Activated T-cell treated with anti-CD3 and anti-CD28 coated beads, Interleukin-2, amount 50 U/mL, for 4 hours (primary cell): ENCODE measurements around the gene SNX21. TPM values are rescaled to one million over a fixed set of nuclear protein-coding genes. Genes with fewer than 3 reads are reported as not detected.
A peak's percentile ranks its signal among the peaks of the same experiment; 100 is the strongest.

Source experiments
- ATAC-seq, 2 donors: fragments of 200-7000 bp; cut with Tn5 transposase; one replicate each; pipeline ENCODE4 v1.10.0; 2021
- DNase-seq: peaks from one replicate; pipeline ENCODE4 v3.0.0-alpha.2; 2020
- H3K27me3 Mint-ChIP-seq: one replicate; pipeline ENCODE4 v1.8.0; 2021; ENCODE audit warnings: low read depth, mixed read lengths
- H3K36me3 Mint-ChIP-seq: one replicate; pipeline ENCODE4 v1.8.0; 2022; ENCODE audit warnings: mixed read lengths; ENCODE audit not compliant: insufficient read depth
- H3K4me1 Mint-ChIP-seq: one replicate; pipeline ENCODE4 v1.8.0; 2021; ENCODE audit warnings: low read depth, mixed read lengths
- H3K4me3 Mint-ChIP-seq: one replicate; pipeline ENCODE4 v1.8.0; 2021; ENCODE audit warnings: mild to moderate bottlenecking, moderate library complexity, mixed read lengths
- H3K9me3 Mint-ChIP-seq: one replicate; pipeline ENCODE4 v1.8.0; 2021; ENCODE audit warnings: mixed read lengths
- total RNA-seq, 3 donors: library from RNA; stranded (reverse); gene quantifications; one replicate each; pipeline ENCODE4 v1.2.1, GENCODE V29; 2021

Gene SNX21
- total RNA-seq, 3 donors from 2014 or later = 0.83 to 0.98 (median 0.87) TPM

- no peaks in the 10 kb centered on the region for H3K36me3 Mint-ChIP-seq
- H3K27me3 Mint-ChIP-seq = no peaks in the 10 kb centered on the region
- ATAC-seq (peak; percentile 79 to 81), DNase-seq (peak; percentile 48)
- H3K4me1 Mint-ChIP-seq = peaks cover 6% of the 10 kb centered on the region
- peak overlapping the region; percentile 80 for H3K4me3 Mint-ChIP-seq
- no peaks in the 10 kb centered on the region for H3K9me3 Mint-ChIP-seq
These were observed 541 bp downstream of the SNX21 start for GRCh38 chr20:45833883-45834796.

DNA sequence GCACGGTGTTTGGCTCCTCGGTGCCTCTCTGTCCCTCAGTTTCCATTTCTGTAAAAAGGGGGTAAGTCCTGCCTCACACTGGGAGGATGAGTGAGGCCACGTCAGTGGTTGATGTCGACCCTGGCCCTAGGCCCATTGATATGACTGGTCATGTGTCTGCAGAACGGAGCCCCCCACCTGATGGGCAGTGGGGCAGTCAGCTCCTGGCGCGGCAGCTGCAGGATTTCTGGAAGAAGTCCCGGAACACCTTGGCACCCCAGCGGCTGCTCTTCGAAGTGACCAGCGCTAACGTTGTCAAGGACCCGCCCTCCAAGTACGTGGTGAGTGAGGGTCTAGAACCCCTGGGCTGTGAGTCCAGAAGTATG lies 1.2 kb downstream of the SNX21 start:
- Mint-ChIP-seq H3K4me1 (peaks cover 6% of the 10 kb centered on the region), H3K27me3 (no peaks in the 10 kb centered on the region), H3K9me3 (no peaks in the 10 kb centered on the region), H3K4me3 (peak overlapping the region; percentile 57), H3K36me3 (no peaks in the 10 kb centered on the region)
- no peak for ATAC-seq
- no peak for DNase-seq

GRCh38 chr20:45835329-45835765 lies 1.7 kb downstream of the SNX21 start:
- Mint-ChIP-seq H3K4me3 (no peak overlapping the region), H3K36me3 (no peaks in the 10 kb centered on the region), H3K4me1 (peaks cover 6% of the 10 kb centered on the region), H3K9me3 (no peaks in the 10 kb centered on the region), H3K27me3 (no peaks in the 10 kb centered on the region)
- DNase-seq (no peak), ATAC-seq (no peak)

GRCh38 chr20:45835825-45836224 lies 2.2 kb downstream of the SNX21 start:
- ATAC-seq = no peak
- H3K9me3 Mint-ChIP-seq = no peaks in the 10 kb centered on the region
- no peaks in the 10 kb centered on the region for H3K36me3 Mint-ChIP-seq
- DNase-seq = no peak
- H3K4me1 Mint-ChIP-seq = peaks cover 6% of the 10 kb centered on the region
- no peak overlapping the region for H3K4me3 Mint-ChIP-seq
- no peaks in the 10 kb centered on the region for H3K27me3 Mint-ChIP-seq

DNA sequence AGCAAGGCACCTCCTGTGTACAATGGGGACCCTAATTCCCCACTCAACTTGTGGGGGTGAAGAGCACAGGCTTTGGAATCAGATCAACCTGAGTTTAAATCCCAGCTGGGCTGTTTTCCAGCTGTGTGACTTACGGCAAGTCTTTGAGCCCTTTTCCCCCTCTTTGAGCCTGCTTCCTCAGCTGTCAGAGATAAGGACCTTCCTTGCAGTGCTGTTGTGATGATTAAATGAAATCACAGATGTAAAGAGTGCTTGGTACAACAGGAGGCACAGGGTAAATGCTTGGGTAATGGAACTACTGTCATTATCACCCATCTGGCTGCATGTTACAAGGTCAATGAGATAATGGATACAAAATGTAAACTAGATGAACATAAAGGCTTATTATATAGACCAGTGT lies 3.2 kb downstream of the SNX21 start:
- Mint-ChIP-seq H3K36me3 (no peaks in the 10 kb centered on the region), H3K4me1 (peaks cover 6% of the 10 kb centered on the region), H3K27me3 (no peaks in the 10 kb centered on the region), H3K4me3 (no peak overlapping the region), H3K9me3 (no peaks in the 10 kb centered on the region)
- no peak for ATAC-seq
- no peak for DNase-seq

DNA sequence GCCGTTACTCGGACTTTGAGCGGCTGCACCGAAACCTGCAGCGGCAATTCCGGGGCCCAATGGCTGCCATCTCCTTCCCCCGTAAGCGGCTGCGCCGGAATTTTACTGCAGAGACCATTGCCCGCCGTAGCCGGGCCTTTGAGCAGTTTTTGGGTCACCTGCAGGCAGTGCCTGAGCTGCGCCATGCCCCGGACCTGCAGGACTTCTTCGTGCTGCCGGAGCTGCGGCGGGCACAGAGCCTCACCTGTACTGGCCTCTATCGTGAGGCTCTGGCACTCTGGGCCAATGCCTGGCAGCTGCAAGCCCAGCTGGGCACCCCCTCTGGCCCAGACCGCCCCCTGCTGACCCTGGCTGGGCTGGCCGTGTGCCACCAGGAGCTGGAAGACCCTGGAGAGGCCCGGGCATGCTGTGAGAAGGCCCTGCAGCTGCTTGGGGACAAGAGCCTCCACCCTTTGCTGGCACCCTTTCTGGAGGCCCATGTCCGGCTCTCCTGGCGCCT lies 7.2 kb downstream of the SNX21 start:
- no peak for ATAC-seq

DNA sequence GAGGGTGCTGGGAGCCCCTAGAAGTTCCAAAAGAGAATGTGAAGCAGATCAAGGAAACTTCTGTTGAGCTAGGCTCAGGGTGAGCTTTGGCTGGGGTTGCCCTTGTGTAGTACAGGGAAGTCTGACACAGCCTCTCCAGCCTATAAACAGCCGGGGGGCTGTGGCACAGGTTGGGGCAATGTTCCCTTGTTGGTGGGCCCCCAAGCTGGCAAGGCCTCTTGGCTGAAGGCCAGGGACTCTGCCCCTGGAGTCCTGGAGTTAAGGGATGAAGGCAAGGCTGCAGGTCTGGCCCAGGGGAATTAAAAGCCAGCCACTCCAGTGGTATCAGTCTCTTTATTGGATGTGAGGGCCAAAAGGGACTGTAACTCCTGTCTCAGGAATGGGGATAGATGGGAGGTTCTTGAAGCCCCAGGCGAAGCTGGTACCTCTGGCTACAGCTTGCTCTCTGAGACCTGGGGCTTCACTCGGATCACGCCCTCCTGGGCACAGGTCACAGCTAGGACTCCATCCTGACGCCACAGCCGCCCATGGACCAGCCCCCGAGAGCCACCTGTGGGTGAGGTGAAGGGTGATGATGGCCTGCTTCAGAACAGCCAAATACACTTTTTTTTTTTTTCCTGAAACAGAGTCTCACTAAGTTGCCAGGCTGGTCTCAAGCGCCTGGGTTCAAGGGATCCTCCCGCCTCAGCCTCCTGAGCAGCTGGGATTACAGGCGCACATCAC lies 8.0 kb downstream of the SNX21 start:
- Mint-ChIP-seq H3K27me3 (no peaks in the 10 kb centered on the region), H3K4me3 (no peak overlapping the region), H3K9me3 (no peaks in the 10 kb centered on the region), H3K4me1 (peaks cover 3% of the 10 kb centered on the region), H3K36me3 (peaks cover 16% of the 10 kb centered on the region)
- ATAC-seq (no peak), DNase-seq (no peak)

More for the DNA sequence above, 7.2 kb downstream of the SNX21 start:
- peaks cover 3% of the 10 kb centered on the region for H3K4me1 Mint-ChIP-seq
- no peak overlapping the region for H3K4me3 Mint-ChIP-seq
- peaks cover 9% of the 10 kb centered on the region for H3K36me3 Mint-ChIP-seq
- H3K27me3 Mint-ChIP-seq = no peaks in the 10 kb centered on the region
- no peaks in the 10 kb centered on the region for H3K9me3 Mint-ChIP-seq
- no peak for DNase-seq

DNA sequence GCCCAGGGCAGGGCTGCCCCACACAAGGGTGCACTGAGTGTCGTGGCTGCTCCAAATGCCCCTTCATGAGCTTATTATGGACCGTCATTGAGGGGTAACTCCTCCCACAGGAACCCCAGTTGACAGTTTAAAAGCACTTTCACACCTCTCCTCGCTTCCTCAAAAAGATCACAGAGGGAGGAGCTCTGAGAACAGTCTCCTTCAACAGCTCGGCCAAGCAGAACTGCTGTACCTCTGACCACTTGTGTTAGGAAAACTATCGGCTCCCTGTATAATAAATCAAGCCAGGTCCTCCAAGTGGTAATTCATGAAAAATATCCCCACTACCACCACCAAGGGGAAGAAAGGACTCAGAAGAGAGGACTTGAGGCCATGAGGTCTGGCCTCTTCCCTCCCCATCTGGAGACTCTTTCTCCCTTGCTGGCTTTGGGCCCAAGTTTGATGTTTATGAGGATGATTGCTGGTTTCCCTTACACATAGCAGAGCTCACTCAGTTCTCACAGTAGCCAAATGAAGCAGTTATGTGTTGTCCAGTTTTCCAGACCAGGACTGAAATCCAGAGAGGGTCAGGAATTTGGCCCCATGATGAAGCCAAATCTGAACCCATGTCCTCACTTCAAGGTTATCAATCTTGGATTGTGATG lies 8.7 kb downstream of the SNX21 start:
- peaks cover 3% of the 10 kb centered on the region for H3K4me1 Mint-ChIP-seq
- H3K36me3 Mint-ChIP-seq = peaks cover 16% of the 10 kb centered on the region
- ATAC-seq = no peak
- no peaks in the 10 kb centered on the region for H3K9me3 Mint-ChIP-seq
- no peaks in the 10 kb centered on the region for H3K27me3 Mint-ChIP-seq
- no peak overlapping the region for H3K4me3 Mint-ChIP-seq
- DNase-seq = no peak

- no peak for ATAC-seq
- H3K4me1 Mint-ChIP-seq = peaks cover 3% of the 10 kb centered on the region
- H3K36me3 Mint-ChIP-seq = peaks cover 16% of the 10 kb centered on the region
- DNase-seq = no peak
- no peaks in the 10 kb centered on the region for H3K9me3 Mint-ChIP-seq
- no peaks in the 10 kb centered on the region for H3K27me3 Mint-ChIP-seq
- H3K4me3 Mint-ChIP-seq = no peak overlapping the region
These were observed 9.9 kb downstream of the SNX21 start for GRCh38 chr20:45843506-45843905.

DNA sequence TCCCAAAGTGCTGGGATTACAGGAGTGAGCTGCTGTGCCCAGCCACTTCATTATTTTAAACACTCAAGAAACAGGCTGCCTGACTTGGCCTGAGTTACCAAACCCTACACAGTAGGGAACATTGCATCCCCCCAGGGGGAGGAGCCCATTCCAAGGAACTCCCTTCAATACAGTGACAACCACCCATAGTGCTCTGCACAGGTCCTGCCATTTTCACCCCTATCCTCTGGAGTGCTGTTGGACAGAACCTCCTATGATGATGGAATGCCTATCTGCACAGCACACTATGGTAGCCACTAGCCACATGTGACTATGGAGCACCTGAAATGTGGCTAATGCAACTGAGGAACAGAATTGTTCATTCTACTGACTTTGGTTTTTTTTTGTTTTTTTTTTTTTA lies 11.9 kb downstream of the SNX21 start:
- peaks cover 3% of the 10 kb centered on the region for H3K4me1 Mint-ChIP-seq
- peaks cover 25% of the 10 kb centered on the region for H3K36me3 Mint-ChIP-seq
- DNase-seq = no peak
- ATAC-seq = no peak
- no peaks in the 10 kb centered on the region for H3K9me3 Mint-ChIP-seq
- no peaks in the 10 kb centered on the region for H3K27me3 Mint-ChIP-seq
- no peak overlapping the region for H3K4me3 Mint-ChIP-seq

- Mint-ChIP-seq H3K4me3 (no peak overlapping the region), H3K27me3 (no peaks in the 10 kb centered on the region), H3K36me3 (peaks cover 24% of the 10 kb centered on the region), H3K4me1 (peaks cover 2% of the 10 kb centered on the region), H3K9me3 (no peaks in the 10 kb centered on the region)
- DNase-seq (no peak), ATAC-seq (no peak)
These were observed 14.8 kb downstream of the SNX21 start for GRCh38 chr20:45848421-45848820.

DNA sequence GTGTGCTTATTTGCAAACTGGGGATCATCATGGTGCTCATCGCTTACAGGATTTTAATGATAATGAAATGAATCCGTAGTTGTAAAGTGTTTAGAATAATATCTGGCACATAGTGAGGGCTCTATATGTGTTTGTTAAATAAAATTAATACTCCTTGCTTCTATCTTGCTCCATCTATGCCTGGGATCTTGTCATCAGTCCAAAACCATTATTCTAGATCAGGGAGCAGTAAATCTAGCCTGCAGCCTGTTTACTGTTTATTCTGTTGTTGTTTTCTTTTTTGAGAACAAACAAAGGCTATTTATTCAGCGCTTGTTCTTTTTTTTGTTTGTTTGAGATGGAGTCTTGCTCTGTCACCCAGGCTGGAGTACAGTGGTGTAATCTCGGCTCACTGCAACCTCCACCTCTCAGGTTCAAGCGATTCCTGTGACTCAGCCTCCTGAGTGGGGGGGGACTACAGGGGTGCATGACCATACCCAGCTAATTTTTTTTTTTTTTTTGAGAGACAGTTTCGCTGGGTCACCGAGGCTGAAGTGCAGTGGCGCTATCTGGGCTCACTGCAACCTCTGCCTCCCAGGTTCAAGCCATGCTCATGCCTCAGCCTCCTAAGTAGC lies 15.5 kb downstream of the SNX21 start:
- DNase-seq = no peak
- H3K9me3 Mint-ChIP-seq = no peaks in the 10 kb centered on the region
- peaks cover 2% of the 10 kb centered on the region for H3K4me1 Mint-ChIP-seq
- no peak overlapping the region for H3K4me3 Mint-ChIP-seq
- ATAC-seq = no peak
- H3K36me3 Mint-ChIP-seq = peaks cover 27% of the 10 kb centered on the region
- H3K27me3 Mint-ChIP-seq = no peaks in the 10 kb centered on the region

- peaks cover 27% of the 10 kb centered on the region for H3K36me3 Mint-ChIP-seq
- H3K4me3 Mint-ChIP-seq = no peak overlapping the region
- no peaks in the 10 kb centered on the region for H3K9me3 Mint-ChIP-seq
- no peaks in the 10 kb centered on the region for H3K27me3 Mint-ChIP-seq
- ATAC-seq (no peak), DNase-seq (no peak)
- peaks cover 11% of the 10 kb centered on the region for H3K4me1 Mint-ChIP-seq
These were observed 16.6 kb downstream of the SNX21 start for GRCh38 chr20:45850238-45850637.

DNA sequence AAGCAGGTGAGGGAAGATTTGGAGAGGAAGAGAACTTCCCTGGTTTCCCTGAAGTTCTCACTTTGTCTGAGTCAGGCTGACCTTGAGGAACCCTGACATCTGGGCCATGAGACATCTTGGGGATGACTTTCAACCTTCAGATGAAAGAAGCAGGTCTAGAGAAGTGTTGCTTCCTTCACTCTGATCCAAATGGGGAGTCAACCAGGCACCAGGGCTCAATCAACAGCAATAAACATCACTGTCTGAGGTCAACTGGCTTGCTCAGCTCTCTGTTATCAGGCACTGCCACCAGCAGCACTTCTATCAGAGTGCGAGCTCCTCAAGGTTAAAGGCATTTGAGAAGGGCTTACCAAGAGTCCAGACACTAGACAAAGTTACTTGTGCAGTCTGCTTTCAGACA lies 17.3 kb downstream of the SNX21 start:
- ATAC-seq = no peak
- Mint-ChIP-seq H3K4me1 (peaks cover 17% of the 10 kb centered on the region), H3K9me3 (no peaks in the 10 kb centered on the region), H3K27me3 (no peaks in the 10 kb centered on the region), H3K36me3 (peaks cover 27% of the 10 kb centered on the region), H3K4me3 (no peak overlapping the region)
- no peak for DNase-seq
